ENCODE results near the gene AVEN.

GRCh38 chr15:34055868-34056595 is 17.0 kb upstream of the AVEN start:
- TF ChIP-seq POLR2A (IDR thresholded peaks at IDR 0.05; ENCODE audit: low read depth, low read length) (no peak), JUN (IDR thresholded peaks at IDR 0.05; ENCODE audit: borderline replicate concordance, insufficient read depth, insufficient read length, low read depth) (peak; percentile 55)

Measured in endothelial cell of umbilical vein (primary cell).